Erythroblast (primary cell): Measurements from ENCODE around the gene TSFM.

Experiments
- GATA1 ChIP-seq: IDR thresholded peaks from 2 replicates; pipeline ENCODE4 v1.6.1; 2011; ENCODE audit warnings: low read depth, mild to moderate bottlenecking, control low read depth, low read length, moderate library complexity
- POLR2A ChIP-seq: IDR thresholded peaks from 2 replicates; pipeline ENCODE4 v1.6.1; 2011; ENCODE audit warnings: mild to moderate bottlenecking, low read length

- no peak for TF ChIP-seq POLR2A
- no peak for TF ChIP-seq GATA1
Measured at GRCh38 chr12:57764662-57765002, 18.0 kb upstream of the TSFM start.
